Progenitor cell of endocrine pancreas (in vitro differentiated cells): Measurements from ENCODE around the gene ZNRF4. TPM values are rescaled to one million over a fixed set of nuclear protein-coding genes. Genes with fewer than 3 reads are reported as not detected.

Source experiments
- DNase-seq: peaks from one replicate; pipeline ENCODE4 v3.0.0; 2021; ENCODE audit warnings: low spot score; ENCODE audit not compliant: unreplicated experiment
- H3K27ac Mint-ChIP-seq: 2 replicates; pipeline ENCODE4 v1.8.0; 2021; ENCODE audit warnings: mild to moderate bottlenecking, moderate library complexity, mixed read lengths
- H3K27me3 Mint-ChIP-seq: 2 replicates; pipeline ENCODE4 v1.8.0; 2021; ENCODE audit warnings: mixed read lengths
- H3K36me3 Mint-ChIP-seq: 2 replicates; pipeline ENCODE4 v1.8.0; 2022; ENCODE audit warnings: mixed read lengths; ENCODE audit not compliant: insufficient read depth
- H3K4me1 Mint-ChIP-seq: 2 replicates; pipeline ENCODE4 v1.8.0; 2021; ENCODE audit warnings: low read depth, mixed read lengths
- H3K4me3 Mint-ChIP-seq: 2 replicates; pipeline ENCODE4 v1.8.0; 2021; ENCODE audit warnings: low read depth, mild to moderate bottlenecking, moderate library complexity, mixed read lengths
- H3K9me3 Mint-ChIP-seq: 2 replicates; pipeline ENCODE4 v1.8.0; 2021; ENCODE audit warnings: low read depth, mixed read lengths
- total RNA-seq: library from RNA; stranded (reverse); gene quantifications from 2 replicates; pipeline ENCODE4 v1.2.1, GENCODE V29; 2021
- TF ChIP-seq, protein P1 (sequence below): fragments of 200-600 bp; sonication (generic); IDR thresholded peaks from one replicate; pipeline ENCODE4 v1.5.0; 2021; ENCODE audit warnings: antibody characterized with exemption, mild to moderate bottlenecking; ENCODE audit not compliant: unreplicated experiment

Gene ZNRF4
- total RNA-seq, 1 donor from 2014 or later: not detected

- DNase-seq: no peak
- Mint-ChIP-seq H3K27me3 (peaks cover 25% of the 10 kb centered on the region), H3K9me3 (no peaks in the 10 kb centered on the region), H3K36me3 (no peaks in the 10 kb centered on the region), H3K4me1 (peaks cover 6% of the 10 kb centered on the region), H3K4me3 (no peak overlapping the region), H3K27ac (no peak overlapping the region)
- TF ChIP-seq, protein P1, sequence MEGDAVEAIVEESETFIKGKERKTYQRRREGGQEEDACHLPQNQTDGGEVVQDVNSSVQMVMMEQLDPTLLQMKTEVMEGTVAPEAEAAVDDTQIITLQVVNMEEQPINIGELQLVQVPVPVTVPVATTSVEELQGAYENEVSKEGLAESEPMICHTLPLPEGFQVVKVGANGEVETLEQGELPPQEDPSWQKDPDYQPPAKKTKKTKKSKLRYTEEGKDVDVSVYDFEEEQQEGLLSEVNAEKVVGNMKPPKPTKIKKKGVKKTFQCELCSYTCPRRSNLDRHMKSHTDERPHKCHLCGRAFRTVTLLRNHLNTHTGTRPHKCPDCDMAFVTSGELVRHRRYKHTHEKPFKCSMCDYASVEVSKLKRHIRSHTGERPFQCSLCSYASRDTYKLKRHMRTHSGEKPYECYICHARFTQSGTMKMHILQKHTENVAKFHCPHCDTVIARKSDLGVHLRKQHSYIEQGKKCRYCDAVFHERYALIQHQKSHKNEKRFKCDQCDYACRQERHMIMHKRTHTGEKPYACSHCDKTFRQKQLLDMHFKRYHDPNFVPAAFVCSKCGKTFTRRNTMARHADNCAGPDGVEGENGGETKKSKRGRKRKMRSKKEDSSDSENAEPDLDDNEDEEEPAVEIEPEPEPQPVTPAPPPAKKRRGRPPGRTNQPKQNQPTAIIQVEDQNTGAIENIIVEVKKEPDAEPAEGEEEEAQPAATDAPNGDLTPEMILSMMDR: no peak
Measured at GRCh38 chr19:5450482-5451126, 4.6 kb upstream of the ZNRF4 start.

DNA sequence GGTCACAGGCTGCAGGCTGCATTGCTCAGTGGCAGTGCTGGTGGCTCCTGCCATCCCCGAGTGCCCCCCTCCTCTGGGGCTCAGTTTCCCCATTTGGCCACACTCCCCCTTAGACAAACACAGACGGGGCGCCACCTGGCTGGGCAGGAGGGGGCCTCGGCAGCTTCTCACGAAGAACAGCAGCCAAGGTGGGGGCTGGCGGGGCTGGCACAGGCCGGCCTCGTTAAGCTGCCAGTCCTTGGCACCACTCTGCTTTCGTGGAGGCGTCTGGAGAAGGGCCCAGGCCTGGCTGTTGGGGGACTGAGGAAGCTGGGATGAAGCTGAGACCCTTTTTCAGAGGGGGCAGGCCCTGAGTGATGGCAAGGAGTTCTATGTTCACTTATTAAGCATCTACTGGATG is 3.7 kb upstream of the ZNRF4 start:
- Mint-ChIP-seq H3K27ac (no peak overlapping the region), H3K36me3 (no peaks in the 10 kb centered on the region), H3K27me3 (peaks cover 25% of the 10 kb centered on the region), H3K4me1 (peaks cover 6% of the 10 kb centered on the region), H3K9me3 (no peaks in the 10 kb centered on the region), H3K4me3 (no peak overlapping the region)
- TF ChIP-seq, protein P1: no peak
- DNase-seq: no peak

DNA sequence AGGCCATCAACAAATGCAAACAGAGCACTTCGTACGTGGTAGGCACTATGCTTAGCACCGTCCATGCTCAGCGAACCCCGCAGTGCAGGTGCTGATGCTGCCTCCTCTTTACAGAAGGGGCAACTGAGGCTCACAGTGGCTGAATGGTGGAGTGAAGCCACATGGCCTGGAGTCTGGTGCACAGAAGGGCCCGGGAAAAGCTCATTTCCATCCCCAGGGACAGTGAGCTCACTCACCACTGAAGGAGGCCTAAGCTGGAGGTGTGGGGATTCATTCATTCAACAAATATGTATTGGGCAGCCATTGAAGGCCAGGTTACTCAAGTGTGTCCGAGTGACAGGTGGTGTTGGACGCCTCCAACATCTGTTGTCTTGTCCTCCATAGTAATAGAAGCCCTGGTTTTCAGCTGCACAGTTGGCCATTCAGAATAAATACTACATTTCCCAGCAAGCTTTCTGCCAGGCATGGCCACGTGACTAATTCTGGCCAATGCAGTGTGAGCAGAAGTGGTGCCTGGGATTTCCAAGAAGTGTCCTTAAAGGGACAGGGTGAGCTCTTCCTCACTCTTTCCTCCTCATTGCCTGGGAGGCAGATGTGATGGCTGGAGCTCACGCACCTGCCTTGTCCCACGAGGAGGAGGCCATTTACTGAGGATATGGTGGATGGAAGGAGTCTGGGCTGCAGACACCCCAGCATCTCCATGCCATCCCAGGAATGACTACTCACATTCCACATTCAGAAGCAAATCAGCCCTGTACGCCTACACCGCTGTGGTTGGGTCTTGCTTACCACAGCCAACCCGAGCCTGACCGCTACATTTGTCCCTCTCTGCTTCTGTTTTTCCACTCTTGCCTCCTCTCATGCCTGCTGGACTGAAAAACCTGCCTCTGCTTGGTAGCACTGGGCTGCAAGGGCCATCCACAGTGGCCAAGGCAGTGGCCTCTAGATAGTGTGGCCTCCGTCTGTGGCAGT is 2.3 kb upstream of the ZNRF4 start:
- peaks cover 19% of the 10 kb centered on the region for H3K27me3 Mint-ChIP-seq
- H3K4me3 Mint-ChIP-seq: no peak overlapping the region
- H3K27ac Mint-ChIP-seq: no peak overlapping the region
- H3K36me3 Mint-ChIP-seq: no peaks in the 10 kb centered on the region
- H3K9me3 Mint-ChIP-seq: no peaks in the 10 kb centered on the region
- DNase-seq: no peak
- peaks cover 8% of the 10 kb centered on the region for H3K4me1 Mint-ChIP-seq
- TF ChIP-seq, protein P1: no peak

DNA sequence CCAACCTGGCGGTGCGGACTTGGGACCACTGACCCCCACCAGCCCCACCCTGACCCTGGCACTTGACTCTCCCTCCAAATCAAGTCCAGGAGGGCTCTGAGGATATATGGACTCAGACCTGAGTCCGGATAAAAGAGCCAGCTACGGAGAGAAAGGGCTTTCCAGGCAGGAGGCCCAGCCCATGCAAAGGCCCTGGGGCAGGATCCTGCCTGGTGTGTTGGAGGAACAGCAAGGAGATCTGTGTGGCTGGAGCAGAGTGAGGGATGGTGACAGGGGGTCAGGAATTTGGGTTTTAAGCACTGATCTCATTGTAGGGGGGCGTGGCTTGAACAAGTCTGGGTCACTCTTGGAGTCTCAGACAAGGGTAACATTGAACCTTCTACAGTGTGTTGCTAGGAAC is 474 bp upstream of the ZNRF4 start:
- H3K9me3 Mint-ChIP-seq: no peaks in the 10 kb centered on the region
- no peak overlapping the region for H3K27ac Mint-ChIP-seq
- H3K4me3 Mint-ChIP-seq: no peak overlapping the region
- peaks cover 2% of the 10 kb centered on the region for H3K4me1 Mint-ChIP-seq
- peaks cover 17% of the 10 kb centered on the region for H3K27me3 Mint-ChIP-seq
- H3K36me3 Mint-ChIP-seq: no peaks in the 10 kb centered on the region
- no peak for DNase-seq
- TF ChIP-seq, protein P1: no peak

- H3K4me1 Mint-ChIP-seq: peaks cover 2% of the 10 kb centered on the region
- H3K27me3 Mint-ChIP-seq: peaks cover 7% of the 10 kb centered on the region
- H3K27ac Mint-ChIP-seq: no peak overlapping the region
- no peaks in the 10 kb centered on the region for H3K9me3 Mint-ChIP-seq
- H3K36me3 Mint-ChIP-seq: no peaks in the 10 kb centered on the region
- no peak overlapping the region for H3K4me3 Mint-ChIP-seq
- DNase-seq: no peak
- TF ChIP-seq, protein P1: no peak
Measured at GRCh38 chr19:5456130-5456840, 1.1 kb downstream of the ZNRF4 start.
